B cell (primary cell): ENCODE measurements around the gene EPN1. TPM values are rescaled to one million over a fixed set of nuclear protein-coding genes. Genes with fewer than 3 reads are reported as not detected.

Experiments
- ATAC-seq: fragments of 200-7000 bp; cut with Tn5 transposase; one replicate; pipeline ENCODE4 v1.10.0; 2021; ENCODE audit warnings: low read depth, mild to moderate bottlenecking, moderate number of reproducible peaks, moderate library complexity
- CTCF ChIA-PET: fragments of 350-600 bp; sonication (Branson Sonifier 250); formaldehyde crosslinking; loops from one replicate; lab custom pipeline; 2021; ENCODE audit warnings: antibody characterized with exemption, inconsistent platforms; lab: Charles Lee
- POLR2A ChIA-PET: fragments of 350-600 bp; sonication (Branson Sonifier 250); formaldehyde crosslinking; loops from one replicate; lab custom pipeline; 2021; ENCODE audit warnings: antibody characterized with exemption; lab: Charles Lee
- DNase-seq: peaks from one replicate; pipeline ENCODE4 v3.0.0; 2013
- H2AFZ ChIP-seq: 2 replicates; pipeline ENCODE4 v1.6.1; 2012; ENCODE audit warnings: mild to moderate bottlenecking, low read depth, low read length; ENCODE audit not compliant: insufficient read depth, poor library complexity, severe bottlenecking
- H3K27ac ChIP-seq, 2 donors: 1 replicate in 1 of 2; 2 replicates in 1 of 2; pipeline ENCODE4 v1.5.1; 2012 to 2013; ENCODE audit warnings: low read length in 2 of 2, mild to moderate bottlenecking in 2 of 2, moderate library complexity in 1 of 2
- H3K27me3 ChIP-seq, 4 experiments: fragments of 200-600 bp in 1 of 4; sonication (generic) in 1 of 4; replicated peaks in 1 of 4; 1 replicate in 2 of 4; 2 replicates in 2 of 4; pipeline versions ENCODE4 v1.6.1 to v1.7.0; 2013 to 2016; ENCODE audit warnings: low read length in 3 of 4, mild to moderate bottlenecking in 2 of 4, mixed read lengths in 1 of 4, moderate library complexity in 1 of 4; ENCODE audit not compliant: insufficient read depth in 4 of 4, control insufficient read depth in 3 of 4; ENCODE audit errors: control extremely low read depth in 1 of 4
- H3K36me3 ChIP-seq, 2 experiments: replicated peaks in 1 of 2; 1 replicate in 1 of 2; 2 replicates in 1 of 2; pipeline versions ENCODE4 v1.6.1 to v1.7.1; 2013; ENCODE audit warnings: low read length in 1 of 2; ENCODE audit not compliant: insufficient read depth in 2 of 2, control insufficient read depth in 1 of 2; ENCODE audit errors: control extremely low read depth in 1 of 2, extremely low read depth in 1 of 2
- H3K4me1 ChIP-seq, 2 donors: fragments of 200-600 bp in 1 of 2; sonication (generic) in 1 of 2; 1 replicate in 1 of 2; 2 replicates in 1 of 2; pipeline versions ENCODE4 v1.5.1 to v1.6.1; 2013 to 2017; ENCODE audit warnings: low read length in 2 of 2; ENCODE audit not compliant: control insufficient read depth in 2 of 2, insufficient read depth in 2 of 2
- H3K4me2 ChIP-seq: replicated peaks from 2 replicates; pipeline ENCODE3; 2012; ENCODE audit warnings: mild to moderate bottlenecking, low read depth, low read length; ENCODE audit not compliant: poor library complexity, severe bottlenecking
- H3K4me3 ChIP-seq, 5 experiments: fragments of 200-600 bp in 1 of 5; sonication (generic) in 1 of 5; 1 replicate in 3 of 5; 2 replicates in 2 of 5; pipeline versions ENCODE4 v1.5.1 to v1.7.0; 2011 to 2016; ENCODE audit warnings: low read length in 4 of 5, mild to moderate bottlenecking in 4 of 5, low read depth in 2 of 5, control low read depth in 1 of 5, moderate library complexity in 1 of 5; ENCODE audit not compliant: insufficient read depth in 1 of 5; ENCODE audit errors: control extremely low read depth in 1 of 5, extremely low read depth in 1 of 5
- H3K79me2 ChIP-seq: fragments of 200-600 bp; sonication (generic); one replicate; pipeline ENCODE4 v1.6.0; 2016; ENCODE audit warnings: low read length; ENCODE audit not compliant: control insufficient read depth, insufficient read depth
- H3K9ac ChIP-seq: fragments of 200-600 bp; sonication (generic); 2 replicates; pipeline ENCODE4 v1.6.1; 2017; ENCODE audit warnings: mild to moderate bottlenecking, low read length, moderate library complexity
- H3K9me3 ChIP-seq, 3 donors: one replicate each; pipeline versions ENCODE4 v1.6.1 to v1.7.1; 2013; ENCODE audit warnings: low read length in 2 of 3; ENCODE audit not compliant: control insufficient read depth in 2 of 3, insufficient read depth in 1 of 3; ENCODE audit errors: control extremely low read depth in 1 of 3
- H4K20me1 ChIP-seq: 2 replicates; pipeline ENCODE4 v1.6.0; 2012; ENCODE audit warnings: mild to moderate bottlenecking, low read length; ENCODE audit not compliant: insufficient read depth, control insufficient read depth, poor library complexity, severe bottlenecking
- H3K27ac Mint-ChIP-seq: one replicate; pipeline ENCODE4 v1.8.0; 2021; ENCODE audit warnings: mixed read lengths
- H3K27me3 Mint-ChIP-seq: one replicate; pipeline ENCODE4 v1.8.0; 2021; ENCODE audit warnings: mixed read lengths
- H3K4me1 Mint-ChIP-seq: one replicate; pipeline ENCODE4 v1.8.0; 2021; ENCODE audit warnings: mixed read lengths
- H3K4me3 Mint-ChIP-seq: one replicate; pipeline ENCODE4 v1.8.0; 2021; ENCODE audit warnings: mixed read lengths
- H3K9me3 Mint-ChIP-seq: one replicate; pipeline ENCODE4 v1.8.0; 2022; ENCODE audit warnings: mixed read lengths; ENCODE audit not compliant: insufficient read depth
- EZH2 ChIP-seq: IDR thresholded peaks from 2 replicates; pipeline ENCODE4 v1.6.1; 2012; ENCODE audit warnings: borderline replicate concordance, low read depth, mild to moderate bottlenecking, moderate library complexity, low read length; ENCODE audit not compliant: insufficient read depth, poor library complexity, severe bottlenecking
- WGBS: methylation state at CpG from one replicate; pipeline ENCODE4 v1.1.5; 2013; ENCODE audit warnings: missing lambda C conversion rate; ENCODE audit not compliant: insufficient coverage; 5-methylcytosine and 5-hydroxymethylcytosine counted together
- intact Hi-C: fragments of 100-400 bp; cut with micrococcal nuclease; formaldehyde crosslinking; loops from one replicate; pipeline ENCODE4 v1.10.0; 2022
- polyA plus RNA-seq: library from polyadenylated mRNA; depleted of rRNA; stranded (reverse); fragments of >200 nt; gene quantifications from 2 replicates; pipeline ENCODE4 v1.2.3, GENCODE V29; 2012
- total RNA-seq, 2 donors: library from RNA; stranded (reverse); fragments of 120-200 nt in 1 of 2; gene quantifications; 1 replicate in 1 of 2; 2 replicates in 1 of 2; pipeline versions ENCODE4 v1.2.3 to v1.2.4, GENCODE V29; 2013 to 2022
- TF ChIP-seq, protein P1 (sequence below): fragments of 200-600 bp; IDR thresholded peaks from one replicate; pipeline ENCODE4 v1.8.0; 2022; ENCODE audit warnings: antibody characterized with exemption, mild to moderate bottlenecking

Gene EPN1
- total and polyA plus RNA-seq, 2 donors (not counting 1 experiment from before 2014, with no cell fraction given) = 54.4 to 63.9 TPM

DNA sequence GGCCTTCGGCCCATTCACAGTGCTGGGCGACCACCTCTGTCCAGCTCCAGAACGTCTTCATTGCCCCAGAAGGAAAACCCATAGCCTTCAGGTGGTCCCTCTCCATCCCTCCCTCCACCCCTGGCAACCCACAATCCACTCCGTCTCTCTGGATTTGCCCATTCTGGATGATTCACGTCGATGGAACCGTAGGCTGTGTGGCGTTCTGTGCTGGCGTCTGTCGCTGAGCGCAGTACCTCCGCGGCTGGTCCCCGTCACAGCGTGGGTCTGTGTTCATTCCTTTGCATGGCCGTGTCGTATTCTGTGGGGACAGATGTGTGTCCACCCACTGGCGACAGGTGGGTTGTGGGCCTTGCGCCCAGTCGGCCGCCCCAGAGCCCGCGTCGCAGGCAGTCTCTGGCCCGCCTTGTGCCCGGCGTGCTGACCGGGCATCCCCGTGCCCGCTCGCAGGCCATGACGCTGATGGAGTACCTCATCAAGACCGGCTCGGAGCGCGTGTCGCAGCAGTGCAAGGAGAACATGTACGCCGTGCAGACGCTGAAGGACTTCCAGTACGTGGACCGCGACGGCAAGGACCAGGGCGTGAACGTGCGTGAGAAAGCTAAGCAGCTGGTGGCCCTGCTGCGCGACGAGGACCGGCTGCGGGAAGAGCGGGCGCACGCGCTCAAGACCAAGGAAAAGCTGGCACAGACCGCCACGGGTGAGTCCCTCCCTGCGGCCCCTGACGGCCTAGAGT, 10.1 kb downstream of the EPN1 start:
- Histone ChIP-seq H3K4me3 (no peak overlapping the region), H3K27me3 (no peaks in the 10 kb centered on the region), H3K4me1 (peaks cover 14 to 47% of the 10 kb centered on the region in 2 donors), H3K36me3 (peaks cover 0 to 85% of the 10 kb centered on the region in 2 experiments), H4K20me1 (peaks cover 89% of the 10 kb centered on the region), H3K79me2 (peaks cover 92% of the 10 kb centered on the region), H2AFZ (no peak overlapping the region), H3K9ac (no peak overlapping the region), H3K9me3 (peaks cover 0 to 2% (median 0%) of the 10 kb centered on the region in 3 donors), H3K4me2 (no peak overlapping the region), H3K27ac (no peak overlapping the region)
- DNase-seq = no peak
- intact Hi-C loops = no loop called here
- POLR2A ChIA-PET = no interaction called here
- Mint-ChIP-seq H3K4me1 (peaks cover 49% of the 10 kb centered on the region), H3K4me3 (no peak overlapping the region), H3K9me3 (no peaks in the 10 kb centered on the region), H3K27me3 (no peaks in the 10 kb centered on the region), H3K27ac (no peak overlapping the region)
- 98% methylated on average over 60 of the region's 60 CpGs for WGBS
- CTCF ChIA-PET = no interaction called here
- TF ChIP-seq EZH2 = no peak
- TF ChIP-seq, protein P1, sequence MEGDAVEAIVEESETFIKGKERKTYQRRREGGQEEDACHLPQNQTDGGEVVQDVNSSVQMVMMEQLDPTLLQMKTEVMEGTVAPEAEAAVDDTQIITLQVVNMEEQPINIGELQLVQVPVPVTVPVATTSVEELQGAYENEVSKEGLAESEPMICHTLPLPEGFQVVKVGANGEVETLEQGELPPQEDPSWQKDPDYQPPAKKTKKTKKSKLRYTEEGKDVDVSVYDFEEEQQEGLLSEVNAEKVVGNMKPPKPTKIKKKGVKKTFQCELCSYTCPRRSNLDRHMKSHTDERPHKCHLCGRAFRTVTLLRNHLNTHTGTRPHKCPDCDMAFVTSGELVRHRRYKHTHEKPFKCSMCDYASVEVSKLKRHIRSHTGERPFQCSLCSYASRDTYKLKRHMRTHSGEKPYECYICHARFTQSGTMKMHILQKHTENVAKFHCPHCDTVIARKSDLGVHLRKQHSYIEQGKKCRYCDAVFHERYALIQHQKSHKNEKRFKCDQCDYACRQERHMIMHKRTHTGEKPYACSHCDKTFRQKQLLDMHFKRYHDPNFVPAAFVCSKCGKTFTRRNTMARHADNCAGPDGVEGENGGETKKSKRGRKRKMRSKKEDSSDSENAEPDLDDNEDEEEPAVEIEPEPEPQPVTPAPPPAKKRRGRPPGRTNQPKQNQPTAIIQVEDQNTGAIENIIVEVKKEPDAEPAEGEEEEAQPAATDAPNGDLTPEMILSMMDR = no peak
- ATAC-seq = no peak

DNA sequence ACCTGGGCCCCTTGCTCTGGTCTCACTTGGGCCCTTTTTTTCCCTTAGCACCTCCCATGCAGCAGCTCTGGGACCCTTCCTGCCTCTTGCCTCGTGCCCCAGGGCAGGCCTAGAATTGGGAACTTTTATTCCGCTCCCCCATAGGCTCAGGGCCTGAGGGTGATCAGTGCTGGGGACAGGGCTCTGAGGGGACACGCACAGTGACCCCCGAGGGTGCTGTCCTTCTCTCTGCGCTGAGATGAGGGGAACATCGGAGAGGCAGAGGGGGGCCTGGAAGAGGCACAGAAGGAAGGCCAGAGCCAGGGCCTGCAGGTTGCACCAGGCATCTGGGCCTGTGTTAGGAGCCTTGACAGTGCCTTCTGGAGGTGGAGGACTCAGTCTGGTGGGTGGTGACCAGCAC, 10.8 kb downstream of the EPN1 start:
- Histone ChIP-seq H4K20me1 (peaks cover 89% of the 10 kb centered on the region), H2AFZ (no peak overlapping the region), H3K4me2 (no peak overlapping the region), H3K4me3 (no peak overlapping the region), H3K9ac (no peak overlapping the region), H3K79me2 (peaks cover 88% of the 10 kb centered on the region), H3K27me3 (no peaks in the 10 kb centered on the region), H3K27ac (no peak overlapping the region), H3K9me3 (no peaks in the 10 kb centered on the region), H3K36me3 (peaks cover 0 to 85% of the 10 kb centered on the region in 2 experiments), H3K4me1 (peaks cover 9 to 41% of the 10 kb centered on the region in 2 donors)
- no peak for ATAC-seq
- Mint-ChIP-seq H3K9me3 (no peaks in the 10 kb centered on the region), H3K4me3 (no peak overlapping the region), H3K27ac (no peak overlapping the region), H3K27me3 (no peaks in the 10 kb centered on the region), H3K4me1 (peaks cover 44% of the 10 kb centered on the region)
- 97% methylated on average over 6 of the region's 6 CpGs for WGBS
- intact Hi-C loops = no loop called here
- POLR2A ChIA-PET = no interaction called here
- CTCF ChIA-PET = no interaction called here
- no peak for TF ChIP-seq EZH2
- TF ChIP-seq, protein P1 = no peak
- DNase-seq = no peak
